Hematopoietic multipotent progenitor cell treated with erythropoietin and hydrocortisone succinate and interleukin-3 and kit ligand, for 4 days (in vitro differentiated cells): Measurements from ENCODE around the gene PTPN5.

ENCODE experiments used
- DNase-seq: peaks from one replicate; pipeline ENCODE4 v3.0.0-alpha.2; 2015

Gene PTPN5

GRCh38 chr11:18772211-18772610 is 19.4 kb downstream of the PTPN5 start:
- DNase-seq: no peak

- DNase-seq: no peak
These were observed 20.1 kb downstream of the PTPN5 start for GRCh38 chr11:18771266-18772035.

- DNase-seq: no peak
These were observed 21.0 kb downstream of the PTPN5 start for GRCh38 chr11:18770479-18771125.

- DNase-seq: no peak
These were observed 21.7 kb downstream of the PTPN5 start for GRCh38 chr11:18769802-18770456.

GRCh38 chr11:18768978-18769377 is 22.6 kb downstream of the PTPN5 start:
- DNase-seq: no peak

GRCh38 chr11:18768472-18768901 is 23.1 kb downstream of the PTPN5 start:
- DNase-seq: no peak

- DNase-seq: no peak
These were observed 25.6 kb downstream of the PTPN5 start for GRCh38 chr11:18766015-18766414.

GRCh38 chr11:18765554-18765953 is 26.0 kb downstream of the PTPN5 start:
- DNase-seq: no peak

GRCh38 chr11:18761741-18762140 is 29.9 kb downstream of the PTPN5 start:
- no peak for DNase-seq

- no peak for DNase-seq
These were observed 30.5 kb downstream of the PTPN5 start for GRCh38 chr11:18761144-18761543.

GRCh38 chr11:18757811-18758210 is 33.8 kb downstream of the PTPN5 start:
- DNase-seq: no peak

- no peak for DNase-seq
These were observed 34.7 kb downstream of the PTPN5 start for GRCh38 chr11:18756889-18757288.

GRCh38 chr11:18754308-18754707 is 37.3 kb downstream of the PTPN5 start:
- DNase-seq: no peak

- DNase-seq: no peak
These were observed 39.1 kb downstream of the PTPN5 start for GRCh38 chr11:18752502-18752901.

GRCh38 chr11:18750944-18751343 is 40.7 kb downstream of the PTPN5 start:
- no peak for DNase-seq

- DNase-seq: peak; percentile 22
These were observed 41.8 kb downstream of the PTPN5 start for GRCh38 chr11:18749681-18750319.

GRCh38 chr11:18748766-18749365 is 42.7 kb downstream of the PTPN5 start:
- no peak for DNase-seq

GRCh38 chr11:18745251-18745650 is 46.3 kb downstream of the PTPN5 start:
- no peak for DNase-seq

GRCh38 chr11:18743900-18744514 is 47.6 kb downstream of the PTPN5 start:
- DNase-seq: no peak

GRCh38 chr11:18743365-18743764 is 48.2 kb downstream of the PTPN5 start:
- DNase-seq: no peak

GRCh38 chr11:18741783-18742182 is 49.8 kb downstream of the PTPN5 start:
- DNase-seq: no peak

- DNase-seq: no peak
These were observed 51.9 kb downstream of the PTPN5 start for GRCh38 chr11:18739685-18740084.

- no peak for DNase-seq
These were observed 54.0 kb downstream of the PTPN5 start for GRCh38 chr11:18737642-18738041.
